PC-3 (cell line): ENCODE measurements around the gene MED7. TPM values are rescaled to one million over a fixed set of nuclear protein-coding genes. Genes with fewer than 3 reads are reported as not detected.
"Not testable (repeated sequence)": the region's sequence is repeated elsewhere in the genome, so short reads cannot be mapped to it uniquely, and the experiment has no call there.

Experiments used
- ATAC-seq: fragments of 200-7000 bp; cut with Tn5 transposase; 2 replicates; pipeline ENCODE4 v1.9.1; 2020; ENCODE audit warnings: mild to moderate bottlenecking, moderate library complexity
- BruUV-seq: library from RNA; stranded (reverse); fragments of 400-500 nt; replicated peaks from 2 replicates; lab custom pipeline; 2021; lab: Mats Ljungman, UMichigan
- CTCF ChIA-PET: fragments of 300-600 bp; sonication (Branson Sonifier 250); formaldehyde crosslinking; loops from one replicate; lab custom pipeline; 2022; ENCODE audit warnings: antibody characterized with exemption; lab: Charles Lee
- POLR2A ChIA-PET: fragments of 300-600 bp; sonication (Branson Sonifier 250); formaldehyde crosslinking; loops from one replicate; lab custom pipeline; 2022; ENCODE audit warnings: antibody characterized with exemption; ENCODE audit not compliant: unreplicated experiment; lab: Charles Lee
- DNase-seq: peaks from one replicate; pipeline ENCODE4 v3.0.0-alpha.2; 2015
- H2AFZ ChIP-seq: fragments of 300-600 bp; sonication (generic); 2 replicates; pipeline ENCODE4 v1.6.0; 2016; ENCODE audit warnings: antibody characterized with exemption, low read length
- H3F3A ChIP-seq: fragments of 300-600 bp; sonication (generic); one replicate; pipeline ENCODE4 v1.6.0; 2017; ENCODE audit warnings: antibody characterized with exemption, low read length, control low read depth, mild to moderate bottlenecking; ENCODE audit not compliant: unreplicated experiment
- H3K27ac ChIP-seq: fragments of 300-600 bp; sonication (generic); 2 replicates; pipeline ENCODE4 v1.5.1; 2016; ENCODE audit warnings: mild to moderate bottlenecking, low read length
- H3K27me3 ChIP-seq: fragments of 300-600 bp; sonication (generic); 2 replicates; pipeline ENCODE4 v1.6.1; 2016; ENCODE audit warnings: low read length, mixed read lengths
- H3K36me3 ChIP-seq: fragments of 300-600 bp; sonication (generic); 2 replicates; pipeline ENCODE4 v1.6.1; 2016; ENCODE audit warnings: low read depth, mixed run types, low read length, mixed read lengths
- H3K4me1 ChIP-seq: fragments of 300-600 bp; sonication (generic); 2 replicates; pipeline ENCODE4 v1.5.1; 2016; ENCODE audit warnings: low read length; ENCODE audit not compliant: insufficient read depth
- H3K4me2 ChIP-seq: fragments of 300-600 bp; sonication (generic); 2 replicates; pipeline ENCODE4 v1.6.0; 2016; ENCODE audit warnings: low read length
- H3K4me3 ChIP-seq: fragments of 300-600 bp; sonication (generic); 2 replicates; pipeline ENCODE4 v1.5.1; 2016; ENCODE audit warnings: mild to moderate bottlenecking, low read length, mixed read lengths
- H3K79me2 ChIP-seq: fragments of 300-600 bp; sonication (generic); 2 replicates; pipeline ENCODE4 v1.6.1; 2017; ENCODE audit warnings: low read length, mixed read lengths
- H3K9ac ChIP-seq: fragments of 300-600 bp; sonication (generic); 2 replicates; pipeline ENCODE4 v1.6.0; 2016; ENCODE audit warnings: mild to moderate bottlenecking, low read length
- H3K9me2 ChIP-seq: fragments of 300-600 bp; sonication (generic); replicated peaks from 2 replicates; pipeline ENCODE4 v1.6.1; 2016; ENCODE audit warnings: mixed run types, low read length, mixed read lengths
- H3K9me3 ChIP-seq: fragments of 300-600 bp; sonication (generic); 2 replicates; pipeline ENCODE4 v1.6.1; 2016; ENCODE audit warnings: low read length, mixed read lengths
- H4K20me1 ChIP-seq: fragments of 300-600 bp; sonication (generic); 2 replicates; pipeline ENCODE4 v1.6.1; 2016; ENCODE audit warnings: low read length, mixed read lengths
- EZH2 ChIP-seq: fragments of 300-600 bp; sonication (generic); IDR thresholded peaks from one replicate; pipeline ENCODE4 v1.6.1; 2017; ENCODE audit warnings: antibody characterized with exemption, mild to moderate bottlenecking, low read length; ENCODE audit not compliant: unreplicated experiment
- EZH2phosphoT487 ChIP-seq: fragments of 300-600 bp; sonication (generic); IDR thresholded peaks from 2 replicates; pipeline ENCODE4 v1.6.1; 2018; ENCODE audit warnings: mild to moderate bottlenecking, antibody characterized with exemption, low read length, borderline replicate concordance
- intact Hi-C: fragments of 100-400 bp; cut with micrococcal nuclease; formaldehyde crosslinking; loops from 2 replicates; pipeline ENCODE4 v1.9.0; 2023
- total RNA-seq: library from RNA; depleted of rRNA; stranded (reverse); fragments of >200 nt; gene quantifications from 2 replicates; pipeline ENCODE4 v1.2.3, GENCODE V29; 2014
- TF ChIP-seq, protein P1 (sequence below): fragments of 300-600 bp; sonication (generic); conservative IDR thresholded peaks from 2 replicates; pipeline ENCODE4 v1.5.1; 2017; ENCODE audit warnings: antibody characterized with exemption, low read depth, mild to moderate bottlenecking, low read length

Gene MED7
- total RNA-seq, 1 experiment from 2014 or later, result 14.8 TPM

DNA sequence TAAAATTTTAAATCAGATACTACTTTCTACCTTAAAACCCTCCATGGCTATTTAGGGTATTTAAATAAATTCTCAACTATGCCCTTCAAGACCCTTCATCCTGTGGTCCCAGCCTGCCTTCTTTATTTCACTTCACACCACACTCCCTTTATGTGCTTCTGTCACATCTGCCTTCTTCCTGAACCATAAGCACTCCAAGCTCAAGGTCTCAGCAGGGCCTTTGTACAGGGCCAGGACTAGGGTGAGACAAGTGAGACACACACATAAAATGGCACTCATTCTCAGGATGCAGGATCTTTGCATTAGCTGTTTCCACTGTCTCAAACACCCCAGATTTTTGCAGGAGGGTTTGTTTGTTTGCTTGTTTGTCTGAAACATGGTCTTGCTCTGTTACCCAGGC is 45.6 kb upstream of the MED7 start:
- CTCF ChIA-PET, result no interaction called here
- no TSS peak for BruUV-seq
- intact Hi-C loops, result no loop called here
- H3F3A ChIP-seq, result no peaks in the 10 kb centered on the region
- DNase-seq, result no peak
- no peak overlapping the region for H3K4me2 ChIP-seq
- no peak overlapping the region for H3K4me3 ChIP-seq
- no peaks in the 10 kb centered on the region for H4K20me1 ChIP-seq
- no peaks in the 10 kb centered on the region for H3K9me2 ChIP-seq
- no peak overlapping the region for H2AFZ ChIP-seq
- no peaks in the 10 kb centered on the region for H3K4me1 ChIP-seq
- TF ChIP-seq EZH2 (no peak), EZH2phosphoT487 (no peak)
- TF ChIP-seq, protein P1, sequence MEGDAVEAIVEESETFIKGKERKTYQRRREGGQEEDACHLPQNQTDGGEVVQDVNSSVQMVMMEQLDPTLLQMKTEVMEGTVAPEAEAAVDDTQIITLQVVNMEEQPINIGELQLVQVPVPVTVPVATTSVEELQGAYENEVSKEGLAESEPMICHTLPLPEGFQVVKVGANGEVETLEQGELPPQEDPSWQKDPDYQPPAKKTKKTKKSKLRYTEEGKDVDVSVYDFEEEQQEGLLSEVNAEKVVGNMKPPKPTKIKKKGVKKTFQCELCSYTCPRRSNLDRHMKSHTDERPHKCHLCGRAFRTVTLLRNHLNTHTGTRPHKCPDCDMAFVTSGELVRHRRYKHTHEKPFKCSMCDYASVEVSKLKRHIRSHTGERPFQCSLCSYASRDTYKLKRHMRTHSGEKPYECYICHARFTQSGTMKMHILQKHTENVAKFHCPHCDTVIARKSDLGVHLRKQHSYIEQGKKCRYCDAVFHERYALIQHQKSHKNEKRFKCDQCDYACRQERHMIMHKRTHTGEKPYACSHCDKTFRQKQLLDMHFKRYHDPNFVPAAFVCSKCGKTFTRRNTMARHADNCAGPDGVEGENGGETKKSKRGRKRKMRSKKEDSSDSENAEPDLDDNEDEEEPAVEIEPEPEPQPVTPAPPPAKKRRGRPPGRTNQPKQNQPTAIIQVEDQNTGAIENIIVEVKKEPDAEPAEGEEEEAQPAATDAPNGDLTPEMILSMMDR, result no peak
- no peak overlapping the region for H3K9ac ChIP-seq
- peaks cover 90% of the 10 kb centered on the region for H3K27me3 ChIP-seq
- no peaks in the 10 kb centered on the region for H3K36me3 ChIP-seq
- no peaks in the 10 kb centered on the region for H3K79me2 ChIP-seq
- POLR2A ChIA-PET, result no interaction called here
- no peak overlapping the region for H3K27ac ChIP-seq
- no peaks in the 10 kb centered on the region for H3K9me3 ChIP-seq
- no peak for ATAC-seq

DNA sequence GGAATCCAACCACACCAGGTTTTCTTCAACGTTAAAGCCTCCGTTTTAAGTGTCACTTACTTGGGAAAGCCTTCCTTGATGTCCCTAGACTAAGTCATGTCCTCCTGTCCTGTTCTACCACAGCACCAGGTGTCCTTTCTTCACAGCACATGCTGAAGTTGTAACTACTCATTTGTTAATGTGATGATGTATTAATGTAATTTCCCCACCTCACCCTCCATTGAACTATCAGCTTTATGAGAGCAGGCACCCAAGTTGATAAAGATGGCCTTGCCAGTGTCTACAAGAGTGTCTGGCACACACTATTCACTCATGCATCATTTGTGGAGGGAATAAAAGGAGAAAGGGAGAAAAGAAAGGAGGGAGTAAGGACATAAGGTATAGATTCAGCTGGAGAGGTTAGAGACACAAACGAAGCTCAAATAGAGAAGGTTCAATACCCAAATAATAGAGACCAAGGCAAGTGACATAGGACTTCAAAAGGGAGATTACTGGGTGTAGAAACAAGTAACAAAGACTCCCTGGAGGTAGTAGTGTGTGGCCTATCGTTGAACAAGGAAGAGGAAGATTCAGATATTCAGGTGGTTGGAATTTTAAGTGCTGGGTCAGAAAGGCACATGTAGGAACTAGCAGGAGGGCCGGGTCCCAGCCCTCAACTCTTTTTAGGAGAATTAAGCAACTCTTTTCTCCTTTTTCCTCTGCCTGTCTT is 44.5 kb upstream of the MED7 start:
- H2AFZ ChIP-seq, result no peak overlapping the region
- no peaks in the 10 kb centered on the region for H3F3A ChIP-seq
- H3K27ac ChIP-seq, result no peak overlapping the region
- DNase-seq (no peak), ATAC-seq (no peak)
- TF ChIP-seq, protein P1, result no peak
- TF ChIP-seq EZH2 (no peak), EZH2phosphoT487 (no peak)
- intact Hi-C loops, result no loop called here
- POLR2A ChIA-PET, result no interaction called here
- no peak overlapping the region for H3K4me3 ChIP-seq
- no peaks in the 10 kb centered on the region for H3K36me3 ChIP-seq
- no peaks in the 10 kb centered on the region for H3K4me1 ChIP-seq
- CTCF ChIA-PET, result no interaction called here
- H3K9ac ChIP-seq, result no peak overlapping the region
- H3K9me2 ChIP-seq, result no peaks in the 10 kb centered on the region
- no peaks in the 10 kb centered on the region for H4K20me1 ChIP-seq
- no peak overlapping the region for H3K4me2 ChIP-seq
- H3K79me2 ChIP-seq, result no peaks in the 10 kb centered on the region
- no TSS peak for BruUV-seq
- H3K27me3 ChIP-seq, result peaks cover 88% of the 10 kb centered on the region
- H3K9me3 ChIP-seq, result no peaks in the 10 kb centered on the region

DNA sequence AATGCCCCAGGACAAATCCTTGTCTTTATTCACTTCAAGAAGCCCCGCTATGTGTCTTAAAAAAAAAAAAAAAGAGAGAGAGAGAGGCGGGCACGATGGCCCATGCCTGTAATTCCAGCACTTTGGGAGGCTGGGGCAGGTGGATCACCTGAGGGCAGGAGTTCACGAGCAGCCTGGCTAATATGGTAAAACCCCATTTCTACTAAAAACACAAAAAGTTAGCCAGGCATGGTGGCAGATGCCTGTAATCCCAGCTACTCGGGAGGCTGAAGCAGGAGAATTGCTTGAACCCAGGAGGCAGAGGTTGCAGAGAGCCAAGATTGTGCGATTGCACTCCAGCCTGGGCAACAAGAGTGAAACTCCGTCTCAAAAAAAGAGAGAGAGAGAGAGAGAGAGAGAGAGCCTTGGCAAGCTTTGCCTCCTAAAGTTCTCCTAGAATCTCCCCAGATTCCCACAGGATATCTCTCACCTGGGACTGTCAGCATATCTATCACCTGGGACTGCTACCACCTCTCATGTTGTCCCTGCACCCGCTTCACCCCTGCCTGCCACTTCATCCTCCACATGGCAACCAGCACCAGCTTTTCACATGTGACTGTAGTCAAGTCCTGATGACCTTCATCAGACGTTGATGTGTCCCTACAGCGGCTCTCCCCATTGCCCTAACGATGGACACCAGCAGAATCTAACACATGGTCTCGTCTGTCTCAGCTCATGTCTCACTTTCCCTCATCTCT is 43.8 kb upstream of the MED7 start:
- H4K20me1 ChIP-seq, result no peaks in the 10 kb centered on the region
- intact Hi-C loops, result no loop called here
- no peaks in the 10 kb centered on the region for H3K36me3 ChIP-seq
- H2AFZ ChIP-seq, result no peak overlapping the region
- H3K9me3 ChIP-seq, result no peaks in the 10 kb centered on the region
- no peaks in the 10 kb centered on the region for H3K4me1 ChIP-seq
- CTCF ChIA-PET, result no interaction called here
- POLR2A ChIA-PET, result no interaction called here
- H3K9me2 ChIP-seq, result no peaks in the 10 kb centered on the region
- no peak overlapping the region for H3K4me3 ChIP-seq
- TF ChIP-seq EZH2phosphoT487 (no peak), EZH2 (no peak)
- TF ChIP-seq, protein P1, result no peak
- H3K9ac ChIP-seq, result no peak overlapping the region
- H3K27ac ChIP-seq, result no peak overlapping the region
- H3K27me3 ChIP-seq, result peaks cover 88% of the 10 kb centered on the region
- H3K4me2 ChIP-seq, result no peak overlapping the region
- DNase-seq (no peak), ATAC-seq (no peak)
- BruUV-seq, result no TSS peak
- no peaks in the 10 kb centered on the region for H3F3A ChIP-seq
- no peaks in the 10 kb centered on the region for H3K79me2 ChIP-seq

DNA sequence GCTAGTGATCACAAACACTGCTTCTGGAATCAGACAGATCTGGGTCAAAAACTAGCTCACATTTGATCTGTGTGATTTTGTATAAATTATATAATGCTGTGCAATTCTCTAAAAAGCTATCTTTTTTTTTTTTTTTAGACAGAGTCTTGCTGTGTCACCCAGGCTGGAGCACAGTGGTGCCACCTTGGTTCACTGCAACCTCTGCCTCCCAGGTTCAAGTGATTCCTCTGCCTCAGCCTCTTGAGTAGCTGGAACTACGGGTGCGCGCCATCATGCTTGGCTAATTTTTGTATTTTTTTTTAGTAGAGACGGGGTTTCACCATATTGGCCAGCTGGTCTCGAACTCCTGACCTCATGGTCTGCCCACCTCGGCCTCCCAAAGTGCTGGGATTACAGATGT is 42.5 kb upstream of the MED7 start:
- H3K9ac ChIP-seq, H3K9me3 ChIP-seq, H3K4me1 ChIP-seq, H3K9me2 ChIP-seq, H3K79me2 ChIP-seq, intact Hi-C loops, H3K27ac ChIP-seq, CTCF ChIA-PET, BruUV-seq, ATAC-seq, H3K4me2 ChIP-seq, H3F3A ChIP-seq, H4K20me1 ChIP-seq, H2AFZ ChIP-seq, H3K36me3 ChIP-seq, DNase-seq, H3K4me3 ChIP-seq: not testable (repeated sequence)
- H3K27me3 ChIP-seq, result peaks cover 90% of the 10 kb centered on the region
- POLR2A ChIA-PET, result interaction anchor here (0.7 kb wide), 1 partner anchor 1745 kb away, joined by 19 read pairs; no protein-coding TSS in a partner anchor
